IPS-NIHi7 (cell line): ENCODE results near the gene TSHZ2.

ENCODE experiments used
- DNase-seq: peaks from one replicate; pipeline ENCODE4 v3.0.0; 2012; ENCODE audit warnings: mixed read lengths; ENCODE audit errors: extremely low spot score

The TSHZ2 gene

DNA sequence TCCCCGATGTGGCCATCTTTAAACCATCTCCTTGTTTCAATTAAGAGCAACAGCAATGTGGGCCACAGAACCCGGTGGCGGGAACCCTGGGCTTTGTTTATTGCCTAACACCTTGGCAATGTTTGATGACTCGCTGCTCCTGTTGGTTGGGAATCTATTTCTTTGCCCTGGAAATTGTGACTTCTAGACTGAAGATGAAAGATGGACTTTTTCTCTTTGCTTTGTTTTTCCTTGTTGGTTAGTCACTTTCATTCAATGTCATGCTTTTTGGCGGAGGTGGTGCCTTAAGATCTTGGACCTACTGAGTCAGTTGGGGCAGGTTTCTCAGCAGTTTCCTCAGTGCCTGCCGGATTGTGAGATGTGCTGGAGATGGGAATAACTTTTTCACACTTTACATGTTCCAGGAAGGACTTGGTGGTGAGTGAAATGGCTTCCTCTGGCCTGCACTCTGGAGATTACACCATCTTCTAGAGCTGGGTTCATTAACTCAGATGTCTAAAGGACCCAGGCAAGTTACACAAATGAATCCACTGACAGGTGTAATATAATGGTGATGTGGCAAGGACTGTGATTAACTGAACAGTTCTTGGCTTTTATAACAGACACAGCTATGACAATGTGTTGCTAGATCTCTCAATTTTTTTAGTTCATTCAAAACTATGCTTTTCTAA, 56.3 kb downstream of the TSHZ2 start:
- no peak for DNase-seq

DNA sequence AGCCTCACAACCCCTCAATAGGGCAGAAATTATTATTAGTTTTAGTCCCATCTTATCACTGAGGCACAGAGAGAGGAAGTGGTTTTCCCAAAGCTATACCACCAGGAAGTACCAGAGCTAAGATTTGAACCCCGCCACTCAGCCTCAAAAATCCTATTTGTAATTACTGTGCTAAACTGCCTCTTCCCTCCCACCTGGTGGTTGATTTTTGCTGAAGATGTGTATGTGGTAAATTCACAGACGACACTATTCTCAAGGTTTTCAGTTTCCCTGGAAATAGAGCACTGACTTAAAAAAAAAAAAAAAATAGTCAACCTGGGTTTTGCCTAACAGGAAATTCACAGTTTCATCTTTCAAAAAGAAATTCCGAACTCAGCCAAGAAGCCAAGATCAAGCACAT, 57.9 kb downstream of the TSHZ2 start:
- DNase-seq, result no peak

DNA sequence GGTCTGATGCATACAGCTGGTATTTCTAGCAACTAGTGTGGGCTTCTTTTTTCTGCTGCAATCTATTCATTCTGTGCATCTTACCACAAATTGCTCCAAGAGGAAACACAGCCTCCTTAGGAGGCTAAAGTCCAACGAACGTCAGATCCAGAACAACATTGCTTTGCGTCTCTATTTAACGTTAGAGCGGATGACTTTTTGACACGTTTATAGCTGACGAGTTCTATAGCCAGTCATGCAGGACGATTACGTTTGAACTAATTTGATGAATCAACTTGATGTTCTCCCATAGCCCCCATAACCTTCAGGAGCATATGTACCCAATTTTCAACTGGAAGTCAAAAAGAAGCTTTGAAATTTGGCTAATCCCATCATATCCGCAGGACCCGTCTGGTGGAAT, 59.9 kb downstream of the TSHZ2 start:
- no peak for DNase-seq

DNA sequence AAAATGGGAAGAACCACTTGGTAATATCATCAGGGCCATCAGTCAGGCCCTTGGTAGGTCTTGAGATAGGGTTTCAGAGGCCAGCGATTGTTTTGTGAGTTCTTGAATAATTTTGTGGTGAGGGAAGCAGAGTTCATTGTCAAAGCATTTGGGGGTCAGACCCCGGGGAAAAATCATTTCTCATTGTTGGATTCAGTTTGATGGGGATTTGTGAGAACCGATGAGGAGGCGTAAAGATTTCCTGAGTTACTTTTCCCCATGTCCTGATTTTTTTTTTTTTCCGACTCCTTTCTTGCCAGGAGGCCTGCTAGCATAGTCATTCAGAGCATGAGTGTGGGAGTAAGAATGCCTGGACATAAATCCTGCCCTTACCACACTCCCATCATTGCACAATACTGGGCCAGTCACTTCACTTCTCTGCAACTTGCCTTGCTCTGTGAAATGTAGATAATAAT, 60.3 kb downstream of the TSHZ2 start:
- no peak for DNase-seq

DNA sequence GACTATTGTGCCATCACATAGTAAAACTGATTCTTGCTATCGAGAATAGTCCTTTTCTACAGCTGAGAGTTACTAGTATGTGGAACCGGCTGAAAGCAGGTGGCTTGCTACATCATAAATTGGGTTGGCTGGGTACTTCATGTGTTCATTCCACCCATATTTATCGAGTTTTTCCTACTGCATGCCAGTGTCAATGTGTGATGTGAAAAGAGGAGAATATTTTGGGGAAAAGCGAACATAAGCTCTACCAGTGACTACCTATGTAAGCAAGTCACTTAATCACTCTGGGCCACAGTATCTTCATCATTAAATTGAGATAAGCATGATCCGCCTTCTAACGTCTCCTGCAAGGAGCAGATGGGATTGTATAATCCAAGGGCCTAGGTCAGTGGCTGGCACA, 61.0 kb downstream of the TSHZ2 start:
- DNase-seq, result no peak

DNA sequence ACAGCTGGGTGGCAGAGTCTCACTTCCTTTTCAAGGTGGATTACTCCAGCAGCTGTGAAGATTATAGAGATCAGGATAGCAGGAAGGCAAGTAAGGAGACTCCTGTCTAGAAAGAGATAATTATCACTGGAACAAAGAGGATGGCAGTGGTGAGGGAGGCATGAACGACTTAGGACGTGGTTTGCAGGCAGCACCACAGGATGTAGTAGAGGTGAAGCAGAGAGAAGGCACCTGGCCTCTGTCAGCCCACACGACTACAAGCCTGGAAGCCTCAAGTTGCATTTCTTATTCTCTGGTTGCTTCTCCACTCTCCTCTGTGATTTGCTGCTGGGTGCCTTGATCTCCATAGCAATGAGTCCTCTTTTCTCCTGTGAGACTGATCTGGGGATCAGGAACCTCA, 62.7 kb downstream of the TSHZ2 start:
- peak; percentile 14 for DNase-seq

DNA sequence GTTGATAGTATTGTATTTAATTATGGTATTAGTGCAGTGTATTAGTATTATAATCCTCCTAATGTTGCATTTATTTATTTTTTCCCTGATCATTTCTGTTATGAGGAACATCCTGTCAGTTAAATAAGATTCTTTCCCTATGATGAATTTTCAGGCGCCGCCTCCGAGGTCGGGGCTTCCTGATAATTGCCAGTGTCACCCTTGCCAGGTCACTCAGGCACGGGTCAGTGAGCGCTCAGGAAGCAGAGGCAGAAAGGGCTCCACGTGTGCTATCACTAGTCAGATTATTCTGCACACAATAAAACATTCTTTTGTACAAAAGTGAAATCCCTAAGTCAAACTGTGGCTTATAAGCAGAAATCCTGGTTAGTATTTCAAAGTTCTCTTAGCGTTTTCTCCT, 64.8 kb downstream of the TSHZ2 start:
- DNase-seq, result no peak

DNA sequence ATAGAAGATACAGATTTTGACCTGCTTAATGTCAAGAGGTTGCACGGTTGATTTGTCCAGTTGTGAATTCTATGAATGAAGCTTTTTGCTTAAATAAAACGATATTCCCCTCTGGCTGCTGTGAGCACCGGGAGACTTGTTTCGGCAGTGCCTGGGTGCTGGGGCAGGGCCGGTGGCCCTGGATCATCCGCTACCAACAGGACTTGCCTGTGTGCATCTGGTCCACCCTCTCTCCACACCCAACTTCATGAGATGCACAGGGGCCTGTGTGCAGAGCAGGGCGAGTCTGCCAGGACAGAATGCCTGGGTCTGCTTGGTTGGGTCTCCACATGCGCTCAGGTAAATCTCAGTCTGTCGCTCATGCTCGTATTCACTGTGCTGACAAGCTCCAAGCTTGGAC, 65.5 kb downstream of the TSHZ2 start:
- no peak for DNase-seq

DNA sequence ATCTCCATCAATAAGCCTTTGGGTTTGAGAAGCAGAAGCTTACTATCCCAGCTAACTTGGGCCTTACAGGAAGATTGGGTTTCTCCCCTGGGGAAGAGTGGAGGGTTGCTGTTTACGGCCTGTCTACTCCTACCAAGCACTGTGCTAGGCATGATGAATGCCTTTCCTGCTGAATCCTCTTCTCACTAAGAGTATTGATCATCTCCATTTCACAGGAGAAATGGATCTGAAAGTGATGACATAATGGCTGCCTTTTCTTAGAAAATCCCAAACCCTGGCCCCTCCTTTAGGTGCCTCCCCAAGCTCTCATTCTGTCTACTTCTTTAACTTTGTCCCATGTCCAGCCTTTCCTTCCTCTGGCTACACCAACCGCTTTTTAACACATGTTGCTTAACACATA, 66.1 kb downstream of the TSHZ2 start:
- DNase-seq, result no peak

DNA sequence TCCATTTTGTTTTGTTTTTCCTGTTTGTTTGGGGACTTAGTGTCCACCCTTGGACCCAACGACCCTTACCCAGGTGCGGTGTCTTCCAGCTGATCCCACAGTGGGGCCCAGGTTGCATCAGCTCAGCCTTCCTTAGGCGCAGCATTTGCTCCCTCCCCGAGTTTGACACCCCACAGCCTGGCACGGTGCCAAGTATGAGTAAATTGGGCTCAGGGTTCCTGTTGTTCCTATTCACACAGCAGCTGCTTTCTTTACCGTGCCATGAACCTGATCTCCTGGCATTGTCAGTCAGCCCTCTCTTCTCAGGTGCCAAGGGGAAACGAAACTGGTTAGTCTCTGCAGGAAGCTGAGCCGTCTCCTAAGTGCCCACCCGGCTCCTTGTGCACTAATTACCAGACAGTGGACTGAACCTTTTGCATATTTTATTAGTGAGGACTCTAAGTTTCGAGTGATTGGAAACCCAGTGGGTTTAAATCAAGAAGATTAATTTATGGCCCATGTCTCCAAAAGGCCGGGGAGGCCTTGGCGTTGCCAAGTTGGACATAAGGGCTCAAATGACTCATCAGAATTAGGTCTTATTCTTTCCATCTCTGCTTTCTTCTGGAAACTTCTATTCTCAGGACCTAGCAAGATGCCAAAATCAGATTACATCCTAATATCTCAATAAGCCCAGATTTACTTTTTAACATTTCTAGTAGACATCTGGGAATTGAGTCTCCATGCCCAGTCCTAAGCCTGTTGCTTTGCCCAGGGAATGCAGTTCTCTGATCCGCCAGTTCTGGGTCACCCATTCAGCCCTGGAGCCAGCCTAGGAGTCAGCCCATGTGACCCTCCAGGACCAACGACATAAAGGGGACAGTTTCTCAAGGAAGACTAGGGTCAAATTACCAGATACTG, 68.8 kb downstream of the TSHZ2 start:
- DNase-seq, result no peak

DNA sequence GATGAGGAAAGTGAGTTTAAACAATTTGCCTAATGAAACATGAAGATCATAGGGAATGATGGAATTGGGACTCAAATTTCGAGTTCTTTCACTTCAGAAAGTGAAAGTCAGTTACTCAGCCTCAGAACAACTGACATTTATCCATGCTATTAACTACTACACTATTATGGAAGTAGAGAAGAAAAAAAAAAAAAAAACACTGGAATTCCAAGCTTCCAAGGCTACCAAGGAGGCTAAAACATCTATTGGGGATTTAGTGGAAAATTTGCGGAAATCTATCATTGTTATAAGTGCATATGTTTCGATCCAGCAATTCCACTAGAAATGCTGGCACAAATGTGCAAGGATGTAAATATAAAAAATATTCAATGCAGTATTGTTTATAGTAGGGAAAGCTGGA, 70.4 kb downstream of the TSHZ2 start:
- DNase-seq, result no peak

DNA sequence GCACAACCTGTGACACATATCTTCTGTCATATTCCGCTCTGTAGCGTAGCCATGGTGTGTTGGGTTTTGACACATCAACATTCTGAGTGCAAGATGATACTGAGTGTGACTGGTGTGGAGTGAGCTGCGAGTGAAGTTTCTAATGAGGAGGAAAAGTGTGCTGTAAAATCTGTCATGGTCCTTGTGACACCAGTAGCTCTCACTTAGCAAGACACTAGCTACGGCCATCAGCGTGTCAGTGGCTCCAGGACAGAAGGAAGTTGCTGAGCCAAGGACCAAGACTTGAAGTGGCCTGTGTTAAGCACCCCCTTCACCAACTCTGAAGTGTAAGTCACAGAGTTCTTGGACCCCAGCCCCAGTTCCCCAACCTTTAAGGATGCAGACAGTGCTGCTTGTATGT, 72.1 kb downstream of the TSHZ2 start:
- DNase-seq, result no peak

DNA sequence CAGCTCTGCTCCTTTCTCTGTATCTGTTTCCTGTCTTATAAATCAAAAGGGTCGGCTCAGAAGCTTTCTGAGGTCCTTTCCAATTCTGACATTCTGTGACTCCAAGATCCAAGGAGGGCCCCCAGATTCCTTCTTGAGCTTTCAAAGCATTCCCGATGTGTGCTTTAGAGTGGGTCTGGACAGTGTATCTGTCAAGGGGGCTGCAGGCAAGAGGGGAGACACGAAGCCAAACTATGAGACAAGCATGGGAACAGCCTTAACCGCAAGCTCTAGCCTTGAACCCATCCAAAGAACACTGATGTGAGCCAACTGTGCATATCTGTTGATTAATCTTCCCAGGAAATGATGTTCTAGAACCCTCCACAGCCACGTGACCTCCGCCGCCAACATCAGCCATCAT, 73.8 kb downstream of the TSHZ2 start:
- DNase-seq, result no peak

DNA sequence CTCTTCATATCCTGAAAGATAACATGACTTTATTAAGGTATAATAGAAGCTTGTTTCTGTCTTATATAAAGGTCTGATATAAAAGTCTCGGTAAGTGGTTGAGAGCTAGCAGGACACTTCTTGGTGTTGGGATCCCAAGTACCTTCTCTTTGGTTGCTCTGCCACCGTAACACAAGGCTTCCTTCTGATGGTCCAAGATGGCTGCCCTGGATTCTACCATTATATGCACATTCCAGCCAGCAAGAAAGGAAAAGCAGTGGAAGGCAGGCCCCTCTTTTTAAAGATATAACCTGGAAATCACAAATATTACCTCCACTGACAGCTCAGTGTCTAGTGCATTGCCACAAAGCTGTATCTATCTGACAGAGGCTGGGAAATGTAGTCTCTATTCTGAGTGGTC, 75.0 kb downstream of the TSHZ2 start:
- no peak for DNase-seq

DNA sequence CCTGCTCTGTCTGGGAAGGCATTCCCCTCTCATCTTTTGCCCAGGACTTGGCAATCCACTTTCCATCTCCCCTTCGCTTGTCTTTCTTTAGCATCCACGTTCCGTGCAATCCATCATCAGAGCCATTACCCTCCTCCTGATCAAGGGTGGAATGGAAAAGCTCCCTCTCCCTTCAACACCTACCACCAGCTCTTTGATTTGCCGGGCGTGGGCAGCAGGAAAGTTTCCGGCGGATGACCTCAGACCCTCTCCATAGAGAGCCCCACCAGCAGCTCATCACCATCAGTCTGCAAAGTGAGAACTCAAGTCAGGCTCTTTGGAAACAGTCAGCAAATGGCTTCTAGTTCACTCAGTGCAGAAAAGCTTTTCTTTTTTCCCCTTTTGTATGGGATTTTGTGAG, 76.2 kb downstream of the TSHZ2 start:
- no peak for DNase-seq

DNA sequence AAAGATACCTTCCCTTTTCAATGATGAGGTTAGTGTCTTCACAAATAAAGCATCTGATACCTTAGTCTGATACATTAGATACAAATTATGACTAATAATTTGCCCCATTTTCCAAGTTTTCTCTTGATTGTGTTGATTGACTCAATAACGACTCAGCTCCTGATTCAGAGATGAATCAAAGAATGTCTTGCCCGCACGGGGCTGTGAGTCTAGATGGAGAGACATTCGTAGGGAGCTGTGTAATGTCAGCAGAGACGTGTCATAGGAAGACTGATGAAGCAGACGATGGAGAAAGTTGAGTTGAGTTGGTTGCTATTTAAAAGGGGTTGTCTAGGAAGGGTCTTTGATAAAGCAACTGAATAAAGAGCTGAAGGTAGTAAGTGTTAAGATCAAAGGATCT, 78.2 kb downstream of the TSHZ2 start:
- no peak for DNase-seq

DNA sequence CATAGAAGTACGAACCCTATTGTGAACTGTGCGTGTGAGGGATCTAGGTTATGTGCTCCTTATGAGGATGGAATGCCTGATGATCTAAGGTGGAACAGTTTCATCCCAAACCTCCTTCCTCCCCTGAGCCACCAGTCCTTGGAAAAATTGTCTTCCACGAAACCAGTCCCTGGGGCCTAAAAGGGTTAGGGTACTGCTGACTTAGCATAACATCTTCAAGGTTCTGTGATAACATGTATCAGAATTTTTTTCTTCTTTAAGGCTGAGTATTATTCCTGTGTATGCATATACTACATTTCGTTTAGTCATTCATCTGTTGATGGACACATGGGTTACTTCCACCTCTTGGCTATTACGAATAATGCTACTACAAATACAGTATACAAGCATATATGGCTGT, 80.2 kb downstream of the TSHZ2 start:
- no peak for DNase-seq

DNA sequence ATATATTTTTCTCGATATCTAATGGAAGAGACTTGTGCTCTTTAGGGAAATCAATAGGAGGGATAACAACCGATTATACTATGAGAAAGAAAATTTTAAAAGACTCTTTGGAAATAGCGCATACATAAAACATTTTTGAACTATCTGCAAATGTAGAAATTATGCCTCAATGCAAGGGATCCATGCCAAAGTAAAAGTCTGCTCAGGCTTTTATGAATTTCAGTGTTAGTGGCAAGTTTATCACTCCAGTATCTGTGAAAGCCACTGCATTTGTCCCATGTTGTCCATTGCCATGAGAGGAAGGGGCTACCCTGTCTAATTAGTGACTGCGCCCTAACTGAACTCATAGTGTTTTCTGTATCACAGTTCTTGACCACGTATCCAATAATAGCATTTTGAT, 81.4 kb downstream of the TSHZ2 start:
- DNase-seq, result no peak

DNA sequence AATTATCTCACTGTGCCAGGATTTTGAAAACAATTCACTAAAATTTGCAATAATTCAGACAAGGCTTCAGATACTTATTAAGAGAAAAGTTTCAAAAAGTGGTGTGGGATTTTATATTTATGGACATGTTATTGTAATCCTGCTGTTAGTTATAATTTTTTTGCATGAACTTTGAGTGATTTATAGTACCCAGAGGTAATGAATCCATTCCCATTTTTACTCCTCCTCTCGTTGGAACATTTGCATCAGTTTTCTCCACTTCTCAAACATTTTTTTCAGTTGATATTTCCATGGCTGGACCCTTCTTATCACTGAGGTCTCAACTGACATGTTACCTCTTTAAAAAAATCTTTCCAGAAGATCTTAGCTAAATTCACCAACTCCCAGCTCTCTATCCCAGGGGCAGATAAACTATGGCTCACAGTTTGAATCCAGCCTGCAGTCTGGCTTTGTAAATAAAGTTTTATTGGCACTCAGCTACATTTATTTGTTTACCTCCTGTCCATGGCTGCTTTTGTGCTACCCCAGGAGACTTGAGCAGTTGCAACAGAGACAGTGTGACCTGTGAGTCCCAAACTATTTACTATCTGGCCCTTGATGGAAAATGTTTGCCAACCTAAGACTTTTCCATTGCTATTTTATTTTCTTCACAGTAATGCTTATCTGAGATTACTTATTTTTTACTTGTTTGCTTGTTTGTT, 83.4 kb downstream of the TSHZ2 start:
- DNase-seq, result no peak

DNA sequence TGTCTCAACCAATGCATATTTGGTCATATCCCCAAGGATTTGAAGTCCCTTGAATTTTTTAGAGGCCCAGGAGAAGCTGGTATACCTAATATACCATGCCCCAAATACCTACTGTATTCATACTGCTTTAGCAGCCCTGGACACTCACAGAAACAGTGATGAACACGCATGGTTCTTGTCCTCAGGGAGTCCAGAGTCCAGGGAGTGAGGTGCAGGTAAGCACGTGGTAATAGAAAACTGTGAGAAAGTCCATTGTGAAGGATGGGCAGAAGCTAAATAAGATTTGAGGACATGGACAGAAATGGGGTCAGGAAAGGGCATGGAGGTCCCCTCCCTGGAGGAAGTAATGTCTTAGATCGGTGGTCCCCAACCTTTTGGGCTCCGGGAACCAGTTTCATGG, 85.4 kb downstream of the TSHZ2 start:
- DNase-seq, result no peak

DNA sequence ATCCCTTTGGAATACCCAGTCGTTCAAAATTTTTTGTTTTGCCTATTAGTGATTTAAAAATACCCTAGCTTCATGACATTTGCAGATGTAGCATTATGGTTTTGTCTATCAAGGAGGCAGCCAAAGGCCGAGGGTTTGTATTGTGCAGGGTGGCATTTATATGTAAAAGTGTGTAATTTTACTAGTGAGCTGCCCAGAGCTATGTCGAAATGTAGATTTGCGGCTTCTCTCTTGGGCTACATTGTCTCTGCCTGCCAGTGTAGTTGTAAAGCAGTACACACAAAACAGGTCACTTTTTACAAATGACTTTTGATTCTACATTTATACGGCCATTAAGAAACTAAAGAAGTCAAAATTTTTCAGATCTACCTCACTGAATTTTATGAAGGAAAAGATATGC, 87.7 kb downstream of the TSHZ2 start:
- no peak for DNase-seq

DNA sequence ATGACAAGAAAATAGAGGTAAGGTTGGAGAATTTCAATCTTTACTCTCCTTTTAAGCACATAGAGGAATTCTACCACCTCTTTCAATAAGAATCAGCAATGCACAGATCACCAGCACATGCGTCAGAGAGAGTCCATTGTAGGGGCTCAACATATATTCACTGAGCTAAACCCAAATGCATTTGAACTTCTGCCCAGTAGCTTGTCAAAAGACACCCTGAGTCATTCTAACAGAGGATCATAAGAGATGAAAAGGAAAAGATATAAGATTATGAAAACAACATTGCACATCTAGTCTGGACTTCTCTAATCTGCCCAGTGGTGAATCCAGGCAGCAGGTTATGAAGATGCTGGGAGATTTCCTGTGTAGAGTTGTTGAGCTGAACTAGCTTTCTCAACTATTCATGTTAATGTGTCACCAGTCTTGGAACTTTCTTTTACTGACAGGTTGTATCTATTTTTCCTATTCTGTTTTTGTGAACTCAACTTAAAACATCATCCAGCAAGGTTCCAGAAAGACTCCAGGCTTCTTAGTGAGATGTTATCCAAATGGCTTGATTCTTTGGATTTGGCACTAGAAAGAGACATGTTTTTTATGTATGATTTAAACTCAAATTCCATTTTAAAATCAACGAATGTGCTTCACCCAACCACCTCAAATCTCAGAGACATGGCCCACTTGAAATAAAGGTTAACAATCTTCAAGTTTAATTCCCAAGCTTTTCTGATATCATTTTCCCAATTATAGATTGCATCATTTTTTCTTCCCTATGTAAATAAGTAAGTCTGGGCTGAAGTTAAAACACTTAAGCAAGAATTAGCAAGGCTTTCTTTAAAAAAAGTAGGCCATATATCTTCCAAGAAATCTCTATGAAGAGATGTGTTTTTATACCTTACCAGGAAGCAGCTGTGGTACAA, 89.3 kb downstream of the TSHZ2 start:
- no peak for DNase-seq
